Measurements from ENCODE around the gene ASF1B. TPM values are rescaled to one million over a fixed set of nuclear protein-coding genes. Genes with fewer than 3 reads are reported as not detected.

ASF1B gene
- total and polyA plus RNA-seq, 2 experiments from 2014 or later, result 33.3 to 36.9 TPM

GRCh38 chr19:14142262-14143190 is 6.1 kb upstream of the ASF1B start:
- H3K4me1 ChIP-seq (ENCODE audit: insufficient read depth), result peaks cover 7% of the 10 kb centered on the region; the same call in 1 of the 2 replicates
- H3K4me3 ChIP-seq, result no peak overlapping the region
- peaks cover 3% of the 10 kb centered on the region; the same call in 1 of the 2 replicates for H3F3A ChIP-seq (replicated peaks; ENCODE audit: low read depth)
- H3K27me3 Mint-ChIP-seq (ENCODE audit: insufficient read depth, low read depth, poor library complexity), result peaks cover 3% of the 10 kb centered on the region
- peaks cover 9% of the 10 kb centered on the region for H4K20me1 ChIP-seq (replicated peaks; ENCODE audit: insufficient read depth)
- H3K36me3 ChIP-seq (ENCODE audit: insufficient read depth), result no peaks in the 10 kb centered on the region
- H3K27ac ChIP-seq (ENCODE audit: low read depth), result no peak overlapping the region
- no peak for ATAC-seq
- peaks cover 2% of the 10 kb centered on the region; the same call in 1 of the 3 replicates for H3K9me3 Mint-ChIP-seq
- H3K4me3 Mint-ChIP-seq, result no peak overlapping the region
- no peak overlapping the region for H3K4me2 ChIP-seq
- H3K9me2 ChIP-seq (ENCODE audit: insufficient read depth), result no peaks in the 10 kb centered on the region
- H3K4me1 Mint-ChIP-seq, result peaks cover 10% of the 10 kb centered on the region
- no peak overlapping the region for H2AFZ ChIP-seq
- DNase-seq (ENCODE audit: low spot score), result no peak
- no peaks in the 10 kb centered on the region for H3K27me3 ChIP-seq (ENCODE audit: insufficient read depth)
- H3K36me3 Mint-ChIP-seq (ENCODE audit: low read depth), result no peaks in the 10 kb centered on the region; the same call in 2 of the 3 replicates
- no peak for TF ChIP-seq ZNF331 (CRISPR knock-in tag; IDR thresholded peaks at IDR 0.05; ENCODE audit: low read depth)
- TF ChIP-seq ETS1 (IDR thresholded peaks at IDR 0.05), result no peak
- TF ChIP-seq CREB1 (CRISPR knock-in tag; IDR thresholded peaks at IDR 0.05; ENCODE audit: low read depth), result no peak
- no peak for TF ChIP-seq POLR2AphosphoS5 (IDR thresholded peaks at IDR 0.05; ENCODE audit: low read depth)
- no peak for TF ChIP-seq EZH2phosphoT487 (IDR thresholded peaks at IDR 0.05; ENCODE audit: unreplicated experiment)
- no peak for TF ChIP-seq JUNB (IDR thresholded peaks at IDR 0.05; ENCODE audit: unreplicated experiment)
- TF ChIP-seq REST (IDR thresholded peaks at IDR 0.05; ENCODE audit: unreplicated experiment), result no peak
- no peak for TF ChIP-seq EZH2 (IDR thresholded peaks at IDR 0.05; ENCODE audit: low read depth, unreplicated experiment)
- TF ChIP-seq STAT1 (IDR thresholded peaks at IDR 0.05; ENCODE audit: unreplicated experiment), result no peak
- TF ChIP-seq ZNF114 (CRISPR knock-in tag; IDR thresholded peaks at IDR 0.05), result no peak
- TF ChIP-seq CTCF (conservative IDR thresholded peaks at IDR 0.05; ENCODE audit: low read depth in 2 of 2), result no peak
- no peak for TF ChIP-seq NANOG (IDR thresholded peaks at IDR 0.05; ENCODE audit: borderline replicate concordance)
- H3K79me2 ChIP-seq (replicated peaks; ENCODE audit: insufficient read depth), result no peaks in the 10 kb centered on the region
- no peak overlapping the region for H3K27ac Mint-ChIP-seq

Measured in GM23338 (cell line).